H7 (cell line): Measurements from ENCODE around the gene NEK4. TPM values are rescaled to one million over a fixed set of nuclear protein-coding genes. Genes with fewer than 3 reads are reported as not detected.

ENCODE experiments used
- DNase-seq: peaks from one replicate; pipeline ENCODE4 v3.0.0; 2012
- H3K27me3 ChIP-seq: 2 replicates; pipeline ENCODE4 v1.6.0; 2011; ENCODE audit warnings: mild to moderate bottlenecking, low read length; ENCODE audit not compliant: control insufficient read depth, insufficient read depth
- H3K36me3 ChIP-seq: replicated peaks from 2 replicates; pipeline ENCODE4 v1.5.1; 2011; ENCODE audit warnings: low read length; ENCODE audit not compliant: control insufficient read depth, insufficient read depth
- H3K4me3 ChIP-seq: 2 replicates; pipeline ENCODE4 v1.5.1; 2011; ENCODE audit warnings: low read depth, mild to moderate bottlenecking, control low read depth, low read length, moderate library complexity; ENCODE audit not compliant: insufficient read depth
- total RNA-seq: library from RNA; depleted of rRNA; stranded (reverse); fragments of >200 nt; shearing (Covaris generic); gene quantifications from 2 replicates; pipeline ENCODE4 v1.2.3, GENCODE V29; 2014

Gene NEK4
- total RNA-seq, 1 experiment from 2014 or later, result 26.2 TPM

GRCh38 chr3:52715714-52716305 lies 54.9 kb downstream of the NEK4 start:
- DNase-seq, result no peak
- no peak overlapping the region for H3K4me3 ChIP-seq
- peaks cover 2% of the 10 kb centered on the region; the same call in 1 of the 2 replicates for H3K36me3 ChIP-seq
- H3K27me3 ChIP-seq, result no peaks in the 10 kb centered on the region

GRCh38 chr3:52714335-52715302 lies 56.1 kb downstream of the NEK4 start:
- no peaks in the 10 kb centered on the region for H3K27me3 ChIP-seq
- H3K4me3 ChIP-seq, result peak overlapping the region; percentile 50
- H3K36me3 ChIP-seq, result peaks cover 2% of the 10 kb centered on the region
- peak; percentile 98 for DNase-seq

GRCh38 chr3:52712291-52713212 lies 58.2 kb downstream of the NEK4 start:
- Histone ChIP-seq H3K4me3 (no peak overlapping the region), H3K27me3 (no peaks in the 10 kb centered on the region), H3K36me3 (peaks cover 4% of the 10 kb centered on the region)
- no peak for DNase-seq

- Histone ChIP-seq H3K4me3 (no peak overlapping the region), H3K27me3 (no peaks in the 10 kb centered on the region), H3K36me3 (peaks cover 4% of the 10 kb centered on the region)
- no peak for DNase-seq
These were observed 60.2 kb downstream of the NEK4 start for GRCh38 chr3:52710512-52710911.

- DNase-seq, result no peak
- H3K36me3 ChIP-seq, result peaks cover 4% of the 10 kb centered on the region
- H3K4me3 ChIP-seq, result no peak overlapping the region
- H3K27me3 ChIP-seq, result no peaks in the 10 kb centered on the region
These were observed 63.2 kb downstream of the NEK4 start for GRCh38 chr3:52707585-52707984.

GRCh38 chr3:52705688-52706686 lies 64.8 kb downstream of the NEK4 start, which contains the start of the genes GLT8D1 and SPCS1:
GLT8D1 (minus strand) TSS chr3:52705791; CDS start chr3:52700460, 5,331 bp downstream.
SPCS1 (plus strand) TSS chr3:52706106; CDS start chr3:52706247, 141 bp downstream.
- peak; percentile 96 for DNase-seq
- Histone ChIP-seq H3K4me3 (peak within 1 kb of the TSS; percentile 94), H3K36me3 (peaks cover 2% of the 10 kb centered on the region), H3K27me3 (no peaks in the 10 kb centered on the region)

- Histone ChIP-seq H3K4me3 (peak overlapping the region; percentile 94), H3K27me3 (no peaks in the 10 kb centered on the region), H3K36me3 (peaks cover 2% of the 10 kb centered on the region)
- no peak for DNase-seq
These were observed 65.4 kb downstream of the NEK4 start for GRCh38 chr3:52705438-52705687.

GRCh38 chr3:52704611-52705437 lies 65.9 kb downstream of the NEK4 start:
- no peaks in the 10 kb centered on the region for H3K27me3 ChIP-seq
- DNase-seq, result peak; percentile 42
- peaks cover 2% of the 10 kb centered on the region for H3K36me3 ChIP-seq
- H3K4me3 ChIP-seq, result peak overlapping the region; percentile 94

- Histone ChIP-seq H3K4me3 (no peak overlapping the region), H3K27me3 (no peaks in the 10 kb centered on the region)
- DNase-seq, result no peak
These were observed 67.4 kb downstream of the NEK4 start for GRCh38 chr3:52703341-52703740.

GRCh38 chr3:52697632-52697965 lies 73.1 kb downstream of the NEK4 start:
- H3K4me3 ChIP-seq, result no peak overlapping the region
- H3K36me3 ChIP-seq, result peaks cover 34% of the 10 kb centered on the region
- H3K27me3 ChIP-seq, result no peaks in the 10 kb centered on the region
- DNase-seq, result no peak

More at GRCh38 chr3:52703341-52703740, 67.4 kb downstream of the NEK4 start:
- peaks cover 2% of the 10 kb centered on the region for H3K36me3 ChIP-seq

- no peak for DNase-seq
- H3K36me3 ChIP-seq, result peaks cover 39% of the 10 kb centered on the region
- no peaks in the 10 kb centered on the region for H3K27me3 ChIP-seq
- H3K4me3 ChIP-seq, result no peak overlapping the region
These were observed 73.7 kb downstream of the NEK4 start for GRCh38 chr3:52696830-52697631.
